GM19438 (cell line): ENCODE results near the gene UACA.

ENCODE experiments used
- ATAC-seq: cut with Tn5 transposase; IDR thresholded peaks from one replicate; pipeline ENCODE4 v1.9.1; 2021; ENCODE audit warnings: low read depth; ENCODE audit not compliant: unreplicated experiment

Gene UACA

DNA sequence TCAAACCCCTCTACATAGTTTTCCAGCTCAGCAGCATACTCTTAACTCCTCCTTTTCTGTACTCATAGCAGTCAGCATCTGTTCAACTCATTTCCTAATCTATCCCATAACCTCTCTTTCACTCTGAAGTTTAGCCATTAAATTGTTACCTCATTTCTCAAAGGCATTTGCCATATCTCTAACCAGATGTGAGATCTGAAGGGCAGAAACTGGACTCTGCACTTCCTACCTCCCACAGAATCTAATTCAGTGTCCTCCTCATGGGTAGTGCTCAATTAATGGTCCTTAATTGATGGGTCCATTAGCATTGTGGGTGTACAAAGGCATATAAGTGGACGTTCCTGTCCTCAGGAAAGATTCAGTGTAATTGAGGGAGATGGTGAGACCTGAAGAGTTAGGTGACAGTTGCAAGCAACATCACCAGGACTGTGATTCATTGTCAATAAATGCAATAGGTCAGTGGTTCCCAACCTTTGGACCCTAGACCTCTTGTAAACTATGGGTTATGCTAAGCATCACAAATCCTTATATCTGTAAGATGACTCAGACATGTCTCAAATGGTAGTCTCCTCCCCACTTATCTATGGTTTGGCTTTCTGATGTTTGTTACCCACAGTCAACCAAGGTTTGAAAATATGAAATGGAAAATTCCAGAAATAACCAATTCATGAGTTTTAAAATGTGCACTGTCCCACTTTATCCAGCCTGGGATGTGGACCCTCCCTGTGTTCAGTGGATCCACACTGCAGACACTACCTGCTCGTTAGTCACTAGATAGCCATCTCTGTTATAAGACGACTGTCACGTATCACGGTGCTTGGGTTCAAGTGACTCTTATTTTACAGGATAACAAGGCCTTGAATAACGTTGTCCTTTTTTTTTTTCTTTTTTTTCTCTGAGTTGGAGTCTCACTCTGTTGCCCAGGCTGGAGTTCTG, 25.0 kb upstream of the UACA start:
- no peak for ATAC-seq

DNA sequence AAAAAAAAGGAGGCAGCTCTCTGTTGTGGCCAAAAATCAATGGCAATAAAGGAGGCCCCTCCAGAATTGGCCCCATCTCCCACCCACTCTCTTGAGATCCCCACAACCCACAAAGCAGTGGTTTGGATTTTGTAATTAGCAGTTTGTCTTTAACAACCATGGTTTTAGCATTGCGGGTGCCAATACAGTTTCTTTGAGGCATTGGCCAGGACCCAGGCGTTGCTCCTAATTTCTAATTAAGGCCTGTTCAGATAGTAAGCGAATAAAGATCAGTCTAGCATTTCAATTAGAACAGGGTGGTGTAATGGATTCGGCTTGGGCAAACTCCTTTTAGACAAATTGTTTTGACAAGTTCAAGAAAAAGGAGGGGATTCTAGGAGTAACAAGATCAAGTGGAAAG, 23.6 kb upstream of the UACA start:
- ATAC-seq = no peak

GRCh38 chr15:70783610-70784022, 20.3 kb upstream of the UACA start:
- no peak for ATAC-seq

DNA sequence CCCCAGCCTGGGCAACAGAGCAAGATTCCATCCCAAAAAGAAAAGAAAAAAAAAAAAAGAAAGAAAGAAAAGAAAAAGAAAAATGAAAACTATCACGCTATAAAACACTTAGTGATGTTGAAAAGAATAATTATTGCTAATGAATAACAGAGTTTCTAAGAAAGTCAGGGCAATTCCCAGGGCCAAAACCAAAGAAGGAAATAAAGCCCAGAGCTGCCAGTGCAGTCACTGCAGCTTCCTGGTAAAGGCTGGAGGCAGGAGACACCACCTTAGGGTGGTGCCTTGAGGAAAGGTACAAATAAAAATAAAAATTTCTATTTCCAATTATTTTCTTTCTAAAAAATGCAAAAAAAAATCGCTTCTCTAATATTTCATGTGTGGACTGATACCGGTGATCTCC, 19.7 kb upstream of the UACA start:
- ATAC-seq = no peak

- ATAC-seq = no peak
These were observed 17.9 kb upstream of the UACA start for GRCh38 chr15:70781236-70781635.

DNA sequence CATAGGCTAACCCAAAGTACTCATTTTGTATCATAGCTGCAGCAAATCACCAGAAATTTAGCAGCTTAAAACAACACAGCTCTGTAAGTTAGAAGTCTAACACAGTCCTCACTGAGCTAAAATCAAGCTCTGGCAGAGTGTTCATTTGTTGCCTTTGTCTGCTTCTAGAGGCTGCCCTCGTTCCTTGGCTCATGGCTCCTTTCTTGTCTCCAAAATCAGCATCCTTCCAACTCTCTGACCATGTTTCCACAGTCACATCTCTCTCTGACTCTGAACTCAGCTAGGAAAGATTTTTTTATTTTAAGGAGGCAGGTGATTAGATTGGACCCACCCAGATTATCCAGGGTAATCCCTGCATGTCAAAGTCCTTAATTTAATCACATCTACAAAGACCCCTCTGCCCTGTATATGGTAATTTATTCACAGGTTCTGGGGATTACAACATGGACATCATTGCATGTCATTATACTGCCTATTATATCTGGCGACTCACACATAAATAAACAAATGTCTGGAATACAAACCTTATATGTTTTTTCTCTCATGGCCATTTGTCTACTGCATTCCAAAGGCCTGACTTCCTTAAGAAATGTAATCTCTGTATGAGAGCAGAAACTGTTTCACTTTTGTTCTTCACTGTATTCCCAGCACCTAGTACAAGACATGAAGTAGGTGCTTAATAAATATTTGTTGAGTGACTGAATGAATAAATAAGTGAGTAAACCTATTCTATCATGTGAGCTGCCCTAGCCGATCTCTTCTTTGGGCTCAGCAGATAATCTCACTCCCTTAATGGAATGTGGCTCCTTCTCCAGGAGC, 15.1 kb upstream of the UACA start:
- no peak for ATAC-seq

DNA sequence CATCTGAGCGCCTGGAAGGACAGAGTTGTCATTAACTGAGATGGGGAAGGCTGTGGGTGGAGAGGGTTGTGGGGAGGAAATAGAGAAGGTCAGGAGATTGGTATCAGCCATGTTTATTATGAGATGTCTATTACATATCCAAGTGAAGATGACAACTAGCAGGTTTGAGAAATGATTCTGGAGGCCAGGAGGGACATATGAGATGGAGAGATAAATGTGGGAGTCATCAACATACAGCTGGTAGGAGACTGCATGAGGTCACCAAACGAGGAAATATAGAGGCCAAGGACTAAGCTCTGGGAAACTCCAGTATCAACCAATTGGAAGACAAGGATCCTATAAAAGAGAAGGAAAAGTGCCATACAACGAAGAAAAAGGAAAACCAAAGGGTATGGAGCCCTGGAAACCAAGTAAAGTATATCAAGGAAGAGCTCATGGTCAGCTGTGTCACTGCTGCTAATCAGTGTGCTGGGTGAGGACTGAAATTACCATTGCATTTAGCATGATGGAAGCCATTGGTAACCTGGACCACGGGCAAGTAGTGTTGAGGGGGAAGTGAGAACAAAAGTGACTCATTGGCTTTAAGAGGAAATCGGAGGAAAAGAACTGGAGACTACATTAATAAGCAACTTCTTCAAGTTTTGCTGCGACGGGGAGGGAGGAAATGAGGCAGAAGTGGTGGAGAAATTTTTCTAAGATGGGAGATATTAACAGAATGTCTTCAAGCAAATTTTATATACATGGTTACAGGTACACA, 14.0 kb upstream of the UACA start:
- ATAC-seq = no peak

GRCh38 chr15:70775160-70775559, 11.8 kb upstream of the UACA start:
- no peak for ATAC-seq

DNA sequence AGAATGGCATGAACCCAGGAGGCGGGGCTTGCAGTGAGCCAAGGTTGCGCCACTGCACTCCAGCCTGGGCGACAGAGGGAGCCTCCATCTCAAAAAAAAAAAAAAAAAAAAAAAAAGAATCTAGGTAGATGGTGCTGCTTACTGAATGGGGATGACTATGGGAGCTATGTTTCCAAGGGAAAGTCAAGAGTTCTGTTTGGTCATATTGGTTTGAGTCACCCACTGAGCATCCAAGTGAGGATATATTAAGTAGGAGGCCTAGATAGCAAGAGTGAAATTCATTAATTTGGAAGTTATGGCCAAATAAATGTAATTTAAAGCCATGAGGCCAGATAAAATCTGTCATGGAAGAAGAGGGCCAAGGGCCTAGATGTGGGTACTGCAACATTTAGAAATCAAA, 9.0 kb upstream of the UACA start:
- no peak for ATAC-seq

- no peak for ATAC-seq
These were observed 7.5 kb upstream of the UACA start for GRCh38 chr15:70770863-70771262.

DNA sequence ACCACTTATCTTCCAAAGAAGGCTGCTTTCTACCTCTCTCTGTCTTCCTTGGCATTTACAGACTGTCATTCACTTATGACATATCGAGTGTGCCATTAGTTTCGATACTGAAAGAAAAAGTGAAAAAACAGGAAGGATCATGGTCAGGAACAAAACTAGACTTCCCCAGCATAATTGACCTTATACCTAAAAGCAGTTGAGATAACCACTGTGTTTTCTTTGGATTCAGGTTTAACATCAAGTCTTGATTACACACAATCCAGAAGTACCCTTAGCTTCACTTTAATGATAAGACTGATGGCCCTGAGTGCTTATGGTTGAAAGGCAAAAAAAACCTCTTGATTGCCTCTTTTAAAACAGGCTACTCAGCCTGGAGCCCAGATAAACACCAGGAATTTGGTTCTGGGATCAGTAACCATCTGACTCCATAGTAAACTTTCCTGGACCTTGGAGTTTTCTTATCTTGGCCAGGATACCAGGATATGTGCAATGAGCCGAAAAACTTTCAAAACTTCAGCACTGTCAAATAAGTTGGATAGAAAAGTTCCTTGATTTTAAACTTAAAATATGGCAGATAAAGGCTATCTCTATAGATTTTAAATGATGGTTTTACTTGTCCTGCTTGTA, 5.0 kb upstream of the UACA start:
- ATAC-seq = no peak

GRCh38 chr15:70767667-70768066, 4.3 kb upstream of the UACA start:
- no peak for ATAC-seq

GRCh38 chr15:70766597-70766996, 3.2 kb upstream of the UACA start:
- no peak for ATAC-seq

GRCh38 chr15:70765504-70766281, 2.3 kb upstream of the UACA start:
- ATAC-seq = no peak

- ATAC-seq = no peak
These were observed 782 bp upstream of the UACA start for GRCh38 chr15:70763950-70764730.

- no peak for ATAC-seq
These were observed 764 bp downstream of the UACA start for GRCh38 chr15:70762469-70763119.

- no peak for ATAC-seq
These were observed 1.4 kb downstream of the UACA start for GRCh38 chr15:70761931-70762468.

DNA sequence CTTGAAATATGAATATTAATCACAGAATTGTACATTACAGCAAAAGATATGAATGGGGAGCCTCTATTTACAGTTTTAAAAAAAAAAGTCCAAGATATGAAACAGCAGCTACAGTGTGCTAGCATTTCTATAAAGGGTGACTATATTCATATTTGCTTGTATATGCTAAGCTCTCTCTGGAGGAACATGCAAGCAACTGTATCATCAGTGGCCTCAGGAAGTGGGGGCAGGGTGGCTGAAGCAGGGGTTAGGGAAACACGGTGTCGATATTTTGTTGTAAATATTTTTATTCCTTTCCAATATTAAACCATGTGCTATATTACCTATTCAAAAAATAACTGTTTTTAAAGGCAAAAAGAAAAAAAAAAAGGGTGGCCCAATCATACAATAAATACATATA, 2.3 kb downstream of the UACA start:
- no peak for ATAC-seq
